PFSK-1 (cell line): Measurements from ENCODE around the gene MAML2.

Experiments
- POLR2AphosphoS5 ChIP-seq: IDR thresholded peaks from 2 replicates; pipeline ENCODE4 v1.6.1; 2012; ENCODE audit warnings: low read depth, mild to moderate bottlenecking, control low read depth, low read length, moderate library complexity
- TAF1 ChIP-seq: IDR thresholded peaks from 2 replicates; pipeline ENCODE4 v1.6.1; 2012; ENCODE audit warnings: low read length, control low read depth, borderline replicate concordance; ENCODE audit not compliant: insufficient read depth

DNA sequence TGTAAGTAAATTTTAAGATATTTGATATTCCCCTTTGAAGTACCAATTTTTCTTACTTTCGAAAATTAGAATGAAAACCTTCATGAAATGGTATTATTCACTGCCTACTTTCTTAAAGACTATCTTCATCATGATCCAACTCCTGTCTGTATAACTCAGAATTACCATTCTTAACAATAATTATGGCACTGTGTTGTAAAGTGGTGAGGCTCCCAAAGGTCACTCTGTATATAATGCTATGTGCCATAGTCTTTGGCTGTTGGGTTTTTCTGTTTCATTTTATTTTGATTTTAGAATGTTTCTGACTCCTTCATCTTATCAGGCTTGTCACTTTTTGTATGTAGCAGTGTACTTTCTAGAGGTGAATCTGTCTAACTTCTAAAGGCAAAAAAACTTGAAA is 52.4 kb downstream of the MAML2 start:
- TF ChIP-seq POLR2AphosphoS5 (no peak), TAF1 (no peak)
